OCI-LY1 (cell line): Measurements from ENCODE around the gene DGKB.

Experiments used
- H2AFZ ChIP-seq: fragments of 200-600 bp; sonication (generic), shearing (Covaris generic); 2 replicates; pipeline ENCODE4 v1.6.0; 2014; ENCODE audit warnings: antibody characterized with exemption, mild to moderate bottlenecking, low read length
- H3F3A ChIP-seq: fragments of 200-600 bp; sonication (generic), shearing (Covaris generic); 2 replicates; pipeline ENCODE4 v1.6.0; 2014; ENCODE audit warnings: mild to moderate bottlenecking, antibody characterized with exemption, low read length, moderate library complexity; ENCODE audit not compliant: insufficient read depth
- H3K27ac ChIP-seq: fragments of 200-600 bp; sonication (generic); 2 replicates; pipeline ENCODE4 v1.5.1; 2014; ENCODE audit warnings: low read length, mixed run types, mild to moderate bottlenecking, low read depth; ENCODE audit not compliant: poor library complexity, severe bottlenecking
- H3K27me3 ChIP-seq: fragments of 200-600 bp; sonication (generic); 2 replicates; pipeline ENCODE4 v1.6.0; 2014; ENCODE audit warnings: antibody characterized with exemption, mild to moderate bottlenecking, low read length, moderate library complexity; ENCODE audit not compliant: insufficient read depth
- H3K36me3 ChIP-seq: fragments of 200-600 bp; sonication (generic); 2 replicates; pipeline ENCODE4 v1.6.1; 2014; ENCODE audit warnings: mild to moderate bottlenecking, antibody characterized with exemption, low read length, moderate library complexity, mixed read lengths; ENCODE audit not compliant: insufficient read depth
- H3K4me1 ChIP-seq: fragments of 200-600 bp; sonication (generic); 2 replicates; pipeline ENCODE4 v1.5.1; 2014; ENCODE audit warnings: mild to moderate bottlenecking, low read length, moderate library complexity; ENCODE audit not compliant: insufficient read depth, severe bottlenecking
- H3K4me2 ChIP-seq: fragments of 200-600 bp; sonication (generic), shearing (Covaris generic); 2 replicates; pipeline ENCODE4 v1.6.1; 2014; ENCODE audit warnings: low read length
- H3K4me3 ChIP-seq: fragments of 200-600 bp; sonication (generic); 2 replicates; pipeline ENCODE4 v1.5.1; 2014; ENCODE audit warnings: low read length, low read depth, mild to moderate bottlenecking, mixed read lengths; ENCODE audit not compliant: poor library complexity, severe bottlenecking
- H3K79me2 ChIP-seq: fragments of 200-600 bp; shearing (Covaris generic); 2 replicates; pipeline ENCODE4 v1.6.1; 2016; ENCODE audit warnings: mixed run types, low read length, mixed read lengths; ENCODE audit not compliant: insufficient read depth
- H3K9ac ChIP-seq: fragments of 200-600 bp; sonication (generic), shearing (Covaris generic); 2 replicates; pipeline ENCODE4 v1.6.1; 2014; ENCODE audit warnings: mild to moderate bottlenecking, low read length, mixed read lengths
- H3K9me2 ChIP-seq: fragments of 200-600 bp; sonication (generic), shearing (Covaris generic); 2 replicates; pipeline ENCODE4 v1.6.1; 2014; ENCODE audit warnings: low read depth, mild to moderate bottlenecking, low read length, mixed read lengths
- H3K9me3 ChIP-seq: fragments of 200-600 bp; shearing (Covaris generic); 2 replicates; pipeline ENCODE4 v1.6.1; 2014; ENCODE audit warnings: low read length, mixed read lengths
- H4K20me1 ChIP-seq: fragments of 200-600 bp; sonication (generic), shearing (Covaris generic); 2 replicates; pipeline ENCODE4 v1.6.0; 2016; ENCODE audit warnings: mild to moderate bottlenecking, low read length; ENCODE audit not compliant: insufficient read depth
- EZH2 ChIP-seq: fragments of 200-600 bp; sonication (generic), shearing (Covaris generic); IDR thresholded peaks from 2 replicates; pipeline ENCODE4 v1.8.0; 2017; ENCODE audit warnings: borderline replicate concordance, mixed run types, mild to moderate bottlenecking, antibody characterized with exemption, low read length, moderate library complexity, mixed read lengths
- TF ChIP-seq, protein P1 (sequence below): fragments of 200-600 bp; sonication (generic), shearing (Covaris generic); IDR thresholded peaks from 2 replicates; pipeline ENCODE4 v1.5.1; 2017; ENCODE audit warnings: mild to moderate bottlenecking, antibody characterized with exemption, low read length, moderate library complexity, mixed read lengths

DGKB gene

DNA sequence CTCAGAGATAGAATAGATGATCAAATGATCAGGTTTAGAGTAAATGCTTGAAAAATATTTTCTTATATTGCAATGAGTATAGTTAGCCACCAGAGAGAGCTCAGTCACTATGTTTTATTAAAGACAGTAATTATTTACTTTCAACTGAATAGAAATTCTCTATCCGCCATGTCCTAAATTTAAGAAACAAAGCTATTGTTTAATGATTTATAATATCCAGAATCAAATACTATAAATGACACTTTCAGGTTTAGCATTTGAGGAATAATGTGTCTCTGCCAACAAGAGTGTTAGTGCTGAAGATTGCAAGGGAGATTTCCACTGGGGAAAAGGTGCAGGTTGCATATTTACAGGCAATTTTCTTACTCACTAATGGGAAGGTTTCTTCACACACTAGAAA lies 184.7 kb downstream of the DGKB start:
- Histone ChIP-seq H3K4me3 (no peak overlapping the region), H3K9ac (no peak overlapping the region), H3K4me1 (no peaks in the 10 kb centered on the region), H4K20me1 (no peaks in the 10 kb centered on the region), H3K27ac (no peak overlapping the region), H3F3A (no peaks in the 10 kb centered on the region), H3K4me2 (no peak overlapping the region), H3K9me2 (no peaks in the 10 kb centered on the region), H3K36me3 (no peaks in the 10 kb centered on the region), H3K79me2 (no peaks in the 10 kb centered on the region), H3K9me3 (no peaks in the 10 kb centered on the region), H3K27me3 (no peaks in the 10 kb centered on the region), H2AFZ (no peak overlapping the region)
- TF ChIP-seq, protein P1, sequence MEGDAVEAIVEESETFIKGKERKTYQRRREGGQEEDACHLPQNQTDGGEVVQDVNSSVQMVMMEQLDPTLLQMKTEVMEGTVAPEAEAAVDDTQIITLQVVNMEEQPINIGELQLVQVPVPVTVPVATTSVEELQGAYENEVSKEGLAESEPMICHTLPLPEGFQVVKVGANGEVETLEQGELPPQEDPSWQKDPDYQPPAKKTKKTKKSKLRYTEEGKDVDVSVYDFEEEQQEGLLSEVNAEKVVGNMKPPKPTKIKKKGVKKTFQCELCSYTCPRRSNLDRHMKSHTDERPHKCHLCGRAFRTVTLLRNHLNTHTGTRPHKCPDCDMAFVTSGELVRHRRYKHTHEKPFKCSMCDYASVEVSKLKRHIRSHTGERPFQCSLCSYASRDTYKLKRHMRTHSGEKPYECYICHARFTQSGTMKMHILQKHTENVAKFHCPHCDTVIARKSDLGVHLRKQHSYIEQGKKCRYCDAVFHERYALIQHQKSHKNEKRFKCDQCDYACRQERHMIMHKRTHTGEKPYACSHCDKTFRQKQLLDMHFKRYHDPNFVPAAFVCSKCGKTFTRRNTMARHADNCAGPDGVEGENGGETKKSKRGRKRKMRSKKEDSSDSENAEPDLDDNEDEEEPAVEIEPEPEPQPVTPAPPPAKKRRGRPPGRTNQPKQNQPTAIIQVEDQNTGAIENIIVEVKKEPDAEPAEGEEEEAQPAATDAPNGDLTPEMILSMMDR = peak; percentile 60
- no peak for TF ChIP-seq EZH2

DNA sequence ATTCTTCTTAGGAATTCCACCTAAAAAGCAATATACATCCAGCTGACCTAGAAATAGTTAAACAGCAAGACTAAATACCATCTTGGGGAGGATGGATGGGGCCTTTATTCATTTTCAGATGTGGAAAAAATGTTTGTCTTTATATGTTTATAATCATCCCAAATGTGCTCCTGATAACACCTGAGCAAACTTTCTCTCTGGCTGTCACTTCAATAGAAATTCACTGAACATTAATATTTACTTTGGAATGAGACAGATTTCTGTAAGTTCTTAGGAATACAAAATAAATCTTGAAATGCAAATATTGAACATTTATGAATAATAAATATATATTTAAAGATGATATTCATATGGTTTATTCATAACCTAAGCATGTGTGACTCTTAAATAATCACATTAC lies 185.4 kb downstream of the DGKB start:
- H3K36me3 ChIP-seq = no peaks in the 10 kb centered on the region
- no peak overlapping the region for H3K27ac ChIP-seq
- TF ChIP-seq, protein P1 = no peak
- no peak for TF ChIP-seq EZH2
- H3F3A ChIP-seq = no peaks in the 10 kb centered on the region
- no peak overlapping the region for H2AFZ ChIP-seq
- H3K4me2 ChIP-seq = no peak overlapping the region
- H3K9me2 ChIP-seq = no peaks in the 10 kb centered on the region
- no peak overlapping the region for H3K9ac ChIP-seq
- no peaks in the 10 kb centered on the region for H3K9me3 ChIP-seq
- no peaks in the 10 kb centered on the region for H3K79me2 ChIP-seq
- no peaks in the 10 kb centered on the region for H3K4me1 ChIP-seq
- H3K4me3 ChIP-seq = no peak overlapping the region
- H3K27me3 ChIP-seq = no peaks in the 10 kb centered on the region
- H4K20me1 ChIP-seq = no peaks in the 10 kb centered on the region

DNA sequence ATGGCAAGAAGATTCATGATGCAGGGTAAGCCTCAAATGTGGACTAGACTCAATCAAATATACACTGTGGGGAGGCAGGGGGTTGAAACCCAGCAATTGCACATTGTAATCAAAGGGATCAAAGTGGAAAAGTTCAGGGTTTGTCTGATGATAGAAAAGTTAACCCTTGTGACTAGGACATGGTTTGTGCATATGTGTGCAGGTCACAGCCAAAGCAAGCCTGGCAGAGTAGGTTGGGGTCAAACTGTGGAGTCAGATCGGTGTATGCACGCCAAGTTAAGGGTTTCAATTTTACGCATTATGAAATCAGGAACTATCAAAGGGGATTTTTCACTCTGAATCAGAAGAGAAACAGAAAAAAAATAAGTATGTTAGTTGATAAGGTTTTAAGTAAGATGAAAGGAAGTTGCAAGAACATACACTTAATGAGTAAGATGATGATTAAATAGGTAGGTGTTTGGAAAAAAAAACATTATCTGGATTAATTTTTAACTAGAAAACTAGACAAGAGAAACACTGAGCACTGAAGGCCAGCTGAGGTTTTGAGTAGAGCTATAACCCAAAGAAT lies 188.3 kb downstream of the DGKB start:
- Histone ChIP-seq H3K27ac (no peak overlapping the region), H3K9me3 (no peaks in the 10 kb centered on the region), H3K4me3 (no peak overlapping the region), H3K9ac (no peak overlapping the region), H3K4me2 (no peak overlapping the region), H2AFZ (no peak overlapping the region), H3K9me2 (no peaks in the 10 kb centered on the region), H3K79me2 (no peaks in the 10 kb centered on the region), H3K4me1 (no peaks in the 10 kb centered on the region), H3F3A (no peaks in the 10 kb centered on the region), H4K20me1 (no peaks in the 10 kb centered on the region), H3K36me3 (no peaks in the 10 kb centered on the region), H3K27me3 (no peaks in the 10 kb centered on the region)
- TF ChIP-seq EZH2 = no peak
- TF ChIP-seq, protein P1 = no peak
